ENCODE results near the gene MYCN. TPM values are rescaled to one million over a fixed set of nuclear protein-coding genes. Genes with fewer than 3 reads are reported as not detected.

MYCN gene
- polyA plus RNA-seq, 3 donors = not detected

DNA sequence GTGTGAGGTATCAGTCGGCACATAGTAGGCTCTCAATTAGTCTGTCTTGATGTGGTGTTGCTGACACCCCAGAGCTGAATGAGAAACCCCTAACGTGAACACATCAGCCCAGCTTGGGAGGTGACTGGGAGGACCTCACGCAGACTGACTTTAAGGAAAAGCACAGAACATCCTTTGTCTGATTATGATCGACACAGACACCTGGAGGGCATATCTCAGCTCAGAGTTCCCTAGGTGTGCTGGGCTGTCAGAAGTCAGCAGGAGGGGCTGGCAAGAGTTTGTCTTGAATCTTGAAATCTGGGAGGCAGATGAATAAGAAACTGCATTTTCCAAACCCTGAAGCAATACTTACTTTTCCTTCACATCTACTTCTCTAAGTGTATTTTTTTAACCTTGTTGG lies 16.8 kb upstream of the MYCN start:
- Histone ChIP-seq H3K4me2 (replicated peaks; ENCODE audit: extremely low read depth, low read length, poor library complexity, severe bottlenecking) (no peak overlapping the region), H3K4me3 (replicated peaks in 1 of 3; ENCODE audit: low read depth in 2 of 3, low read length in 3 of 3) (no peak overlapping the region), H3K27ac (ENCODE audit: low read depth in 1 of 2, low read length in 2 of 2) (no peak overlapping the region), H3K27me3 (ENCODE audit: control insufficient read depth in 2 of 2, insufficient read depth in 2 of 2, low read length in 2 of 2) (no peaks in the 10 kb centered on the region), H3K4me1 (ENCODE audit: control insufficient read depth in 1 of 2, insufficient read depth in 2 of 2, low read length in 2 of 2) (no peaks in the 10 kb centered on the region), H3K9me3 (replicated peaks in 1 of 2; ENCODE audit: control insufficient read depth in 1 of 2, insufficient read depth in 1 of 2, low read length in 2 of 2) (no peaks in the 10 kb centered on the region), H3K9ac (ENCODE audit: insufficient read depth, low read length, poor library complexity, severe bottlenecking) (no peak overlapping the region), H4K20me1 (ENCODE audit: insufficient read depth, low read length) (no peaks in the 10 kb centered on the region), H2AFZ (ENCODE audit: insufficient read depth, low read depth, low read length, poor library complexity, severe bottlenecking) (no peak overlapping the region), H3K79me2 (ENCODE audit: insufficient read depth, low read length) (no peaks in the 10 kb centered on the region), H3K36me3 (replicated peaks in 1 of 2; ENCODE audit: control insufficient read depth in 1 of 2, insufficient read depth in 2 of 2, low read length in 2 of 2) (no peaks in the 10 kb centered on the region)
- H3K4me1 Mint-ChIP-seq = no peaks in the 10 kb centered on the region
- no peak for TF ChIP-seq CTCF (IDR thresholded peaks at IDR 0.05)
- DNase-seq = no peak
- H3K4me3 Mint-ChIP-seq = no peak overlapping the region
- H3K9me3 Mint-ChIP-seq = no peaks in the 10 kb centered on the region
- H3K27ac Mint-ChIP-seq = peak overlapping the region in 1 of 7 donors; percentile 77
- intact Hi-C loops (cut with micrococcal nuclease) = no loop called here
- peaks cover 0 to 4% (median 2%) of the 10 kb centered on the region in 3 donors for H3K27me3 Mint-ChIP-seq (ENCODE audit: low read depth in 3 of 3)
- no peaks in the 10 kb centered on the region for H3K36me3 Mint-ChIP-seq
- 93% methylated on average over 4 of the region's 4 CpGs for WGBS (ENCODE audit: insufficient coverage)

- H3K36me3 Mint-ChIP-seq = no peaks in the 10 kb centered on the region
- no peak overlapping the region for H3K27ac Mint-ChIP-seq
- intact Hi-C loops (cut with micrococcal nuclease) = no loop called here
- Histone ChIP-seq H2AFZ (ENCODE audit: insufficient read depth, low read depth, low read length, poor library complexity, severe bottlenecking) (no peak overlapping the region), H3K9ac (ENCODE audit: insufficient read depth, low read length, poor library complexity, severe bottlenecking) (no peak overlapping the region), H3K36me3 (replicated peaks in 1 of 2; ENCODE audit: control insufficient read depth in 1 of 2, insufficient read depth in 2 of 2, low read length in 2 of 2) (no peaks in the 10 kb centered on the region), H3K9me3 (replicated peaks in 1 of 2; ENCODE audit: control insufficient read depth in 1 of 2, insufficient read depth in 1 of 2, low read length in 2 of 2) (no peaks in the 10 kb centered on the region), H3K79me2 (ENCODE audit: insufficient read depth, low read length) (no peaks in the 10 kb centered on the region), H3K4me2 (replicated peaks; ENCODE audit: extremely low read depth, low read length, poor library complexity, severe bottlenecking) (no peak overlapping the region), H3K27ac (ENCODE audit: low read depth in 1 of 2, low read length in 2 of 2) (no peak overlapping the region), H4K20me1 (ENCODE audit: insufficient read depth, low read length) (no peaks in the 10 kb centered on the region), H3K4me3 (replicated peaks in 1 of 3; ENCODE audit: low read depth in 2 of 3, low read length in 3 of 3) (no peak overlapping the region), H3K4me1 (ENCODE audit: control insufficient read depth in 1 of 2, insufficient read depth in 2 of 2, low read length in 2 of 2) (no peaks in the 10 kb centered on the region), H3K27me3 (ENCODE audit: control insufficient read depth in 2 of 2, insufficient read depth in 2 of 2, low read length in 2 of 2) (no peaks in the 10 kb centered on the region)
- no peaks in the 10 kb centered on the region for H3K4me1 Mint-ChIP-seq
- H3K4me3 Mint-ChIP-seq = no peak overlapping the region
- H3K27me3 Mint-ChIP-seq (ENCODE audit: low read depth in 3 of 3) = peaks cover 1 to 4% (median 2%) of the 10 kb centered on the region in 3 donors
- no peak for TF ChIP-seq CTCF (IDR thresholded peaks at IDR 0.05)
- no peak for DNase-seq
- 100% methylated on average over 2 of the region's 3 CpGs for WGBS (ENCODE audit: insufficient coverage)
- H3K9me3 Mint-ChIP-seq = no peaks in the 10 kb centered on the region
Measured at GRCh38 chr2:15925819-15926218, 14.5 kb upstream of the MYCN start.

All from CD14-positive monocyte (primary cell).